NCI-H2171 treated with DMSO at 0.1 percent for 48 hours (cell line): ENCODE measurements around the gene PRKD2.
A peak's percentile ranks its signal among the peaks of the same experiment; 100 is the strongest.
"Not testable (repeated sequence)": the region's sequence is repeated elsewhere in the genome, so short reads cannot be mapped to it uniquely, and the experiment has no call there.

Experiments used
- DNase-seq: peaks from one replicate; lab custom pipeline; 2025; lab: John Stamatoyannopoulos, UW

Gene PRKD2

GRCh38 chr19:46717034-46717715, at the start of gene PRKD2:
Gene PRKD2 (minus strand): TSS chr19:46717114. CDS start chr19:46716370, 744 bp downstream.
- peak; percentile 58 for DNase-seq

- no peak for DNase-seq
These were observed 47.9 kb upstream of the PRKD2 start for GRCh38 chr19:46764817-46765291.

- DNase-seq = no peak
These were observed 45.5 kb upstream of the PRKD2 start for GRCh38 chr19:46762245-46762890.

GRCh38 chr19:46761418-46761831, 44.5 kb upstream of the PRKD2 start:
- DNase-seq = peak; percentile 42

GRCh38 chr19:46760897-46761296, 44.0 kb upstream of the PRKD2 start:
- not testable (repeated sequence) for DNase-seq

GRCh38 chr19:46760363-46760762, 43.4 kb upstream of the PRKD2 start:
- DNase-seq = no peak

GRCh38 chr19:46759817-46760333, 43.0 kb upstream of the PRKD2 start:
- no peak for DNase-seq

- no peak for DNase-seq
These were observed 42.3 kb upstream of the PRKD2 start for GRCh38 chr19:46759206-46759605.

GRCh38 chr19:46756544-46756888, 39.6 kb upstream of the PRKD2 start:
- no peak for DNase-seq

- DNase-seq = no peak
These were observed 39.1 kb upstream of the PRKD2 start for GRCh38 chr19:46755853-46756543.

- DNase-seq = no peak
These were observed 38.4 kb upstream of the PRKD2 start for GRCh38 chr19:46755077-46755852.

GRCh38 chr19:46753420-46754155, 36.7 kb upstream of the PRKD2 start:
- peak; percentile 95 for DNase-seq

GRCh38 chr19:46748325-46749109, 31.6 kb upstream of the PRKD2 start:
- peak; percentile 23 for DNase-seq

- peak; percentile 68 for DNase-seq
These were observed 29.6 kb upstream of the PRKD2 start, which contains the start of gene STRN4 for GRCh38 chr19:46746281-46747057. Gene STRN4 (minus strand): TSS chr19:46746450. CDS start chr19:46746430, 20 bp downstream.

- no peak for DNase-seq
These were observed 28.8 kb upstream of the PRKD2 start, which contains the start of gene FKRP for GRCh38 chr19:46745521-46746280. Gene FKRP (plus strand): TSS chr19:46746057. CDS start chr19:46755451, 9,394 bp downstream.

- no peak for DNase-seq
These were observed 28.1 kb upstream of the PRKD2 start for GRCh38 chr19:46745030-46745429.

GRCh38 chr19:46744005-46744691, 27.2 kb upstream of the PRKD2 start:
- no peak for DNase-seq

GRCh38 chr19:46742926-46743480, 26.1 kb upstream of the PRKD2 start:
- DNase-seq = no peak
